ENCODE results near the gene TRMT61A. TPM values are rescaled to one million over a fixed set of nuclear protein-coding genes. Genes with fewer than 3 reads are reported as not detected.
"Not testable (repeated sequence)": the region's sequence is repeated elsewhere in the genome, so short reads cannot be mapped to it uniquely, and the experiment has no call there.

TRMT61A gene
- total RNA-seq, 1 donor from 2014 or later: 17.1 TPM

DNA sequence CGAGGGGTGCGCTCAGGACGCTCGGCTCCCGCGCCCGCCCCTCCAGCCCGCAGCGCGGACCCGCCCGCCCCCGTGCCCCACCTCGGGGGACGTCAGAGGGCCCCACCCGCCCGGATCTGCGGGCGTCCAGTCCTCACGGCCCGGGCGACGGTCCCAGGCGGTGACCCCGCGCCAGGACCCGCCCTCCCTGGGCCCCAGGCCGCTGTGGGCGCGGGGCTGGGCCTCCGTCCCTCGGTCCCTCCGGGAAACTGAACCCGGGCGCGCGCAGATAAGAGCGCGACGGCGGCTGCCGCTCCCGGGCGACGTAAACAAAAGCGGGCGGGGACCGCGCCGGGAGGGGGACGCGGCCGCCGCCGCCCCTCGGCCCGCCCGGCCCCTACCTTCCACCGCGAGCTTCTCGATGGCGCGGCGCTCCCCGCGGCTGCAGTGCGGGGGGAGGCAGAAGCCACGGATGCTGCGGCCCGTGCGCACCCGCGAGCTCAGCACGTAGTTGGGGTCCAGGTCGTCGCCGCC, 7.5 kb upstream of the TRMT61A start:
- Histone ChIP-seq H3K4me3 (ENCODE audit: low read depth, low read length) (peak overlapping the region; percentile 59), H3K27me3 (ENCODE audit: control insufficient read depth, insufficient read depth, low read length) (peaks cover 12% of the 10 kb centered on the region), H3K36me3 (ENCODE audit: control insufficient read depth, insufficient read depth, low read length) (no peaks in the 10 kb centered on the region)
- TF ChIP-seq CTCF (IDR thresholded peaks at IDR 0.05; ENCODE audit: insufficient read depth, low read length, poor library complexity, severe bottlenecking): no peak
- no peak for DNase-seq (ENCODE audit: low read depth)

DNA sequence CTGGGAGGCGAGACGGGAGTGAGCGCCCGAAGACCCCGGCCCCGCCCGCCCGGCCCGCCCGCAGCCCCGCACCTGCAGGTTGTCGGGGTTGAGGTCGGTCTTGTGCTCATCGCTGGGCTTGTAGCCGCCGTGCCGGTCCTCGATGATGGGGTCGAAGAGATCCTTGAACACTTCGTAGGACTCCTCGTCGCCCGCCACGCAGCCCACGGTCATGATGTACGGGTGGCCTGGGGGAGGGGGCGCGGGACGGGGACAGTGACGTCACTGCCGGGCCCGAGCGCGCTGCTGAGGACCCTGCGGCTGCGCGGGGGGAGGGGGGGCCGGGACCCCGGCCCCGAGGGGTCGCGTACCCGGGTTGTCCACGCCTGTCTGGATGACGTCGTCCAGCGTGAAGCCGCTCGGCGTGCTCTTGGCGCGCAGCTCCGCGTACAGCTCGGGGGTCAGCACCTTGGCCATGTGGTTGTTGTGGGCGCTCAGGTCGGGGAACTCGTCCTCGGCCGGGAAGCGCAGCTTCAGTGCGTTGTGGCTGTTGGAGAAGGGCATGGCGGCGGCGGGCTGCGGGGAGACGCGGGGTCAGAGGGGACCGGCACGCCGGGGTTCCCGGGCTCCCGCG, 6.9 kb upstream of the TRMT61A start:
- TF ChIP-seq CTCF (IDR thresholded peaks at IDR 0.05; ENCODE audit: insufficient read depth, low read length, poor library complexity, severe bottlenecking): no peak
- Histone ChIP-seq H3K27me3 (ENCODE audit: control insufficient read depth, insufficient read depth, low read length) (peaks cover 12% of the 10 kb centered on the region), H3K36me3 (ENCODE audit: control insufficient read depth, insufficient read depth, low read length) (no peaks in the 10 kb centered on the region), H3K4me3 (ENCODE audit: low read depth, low read length) (peak overlapping the region; percentile 59)
- DNase-seq (ENCODE audit: low read depth): no peak

DNA sequence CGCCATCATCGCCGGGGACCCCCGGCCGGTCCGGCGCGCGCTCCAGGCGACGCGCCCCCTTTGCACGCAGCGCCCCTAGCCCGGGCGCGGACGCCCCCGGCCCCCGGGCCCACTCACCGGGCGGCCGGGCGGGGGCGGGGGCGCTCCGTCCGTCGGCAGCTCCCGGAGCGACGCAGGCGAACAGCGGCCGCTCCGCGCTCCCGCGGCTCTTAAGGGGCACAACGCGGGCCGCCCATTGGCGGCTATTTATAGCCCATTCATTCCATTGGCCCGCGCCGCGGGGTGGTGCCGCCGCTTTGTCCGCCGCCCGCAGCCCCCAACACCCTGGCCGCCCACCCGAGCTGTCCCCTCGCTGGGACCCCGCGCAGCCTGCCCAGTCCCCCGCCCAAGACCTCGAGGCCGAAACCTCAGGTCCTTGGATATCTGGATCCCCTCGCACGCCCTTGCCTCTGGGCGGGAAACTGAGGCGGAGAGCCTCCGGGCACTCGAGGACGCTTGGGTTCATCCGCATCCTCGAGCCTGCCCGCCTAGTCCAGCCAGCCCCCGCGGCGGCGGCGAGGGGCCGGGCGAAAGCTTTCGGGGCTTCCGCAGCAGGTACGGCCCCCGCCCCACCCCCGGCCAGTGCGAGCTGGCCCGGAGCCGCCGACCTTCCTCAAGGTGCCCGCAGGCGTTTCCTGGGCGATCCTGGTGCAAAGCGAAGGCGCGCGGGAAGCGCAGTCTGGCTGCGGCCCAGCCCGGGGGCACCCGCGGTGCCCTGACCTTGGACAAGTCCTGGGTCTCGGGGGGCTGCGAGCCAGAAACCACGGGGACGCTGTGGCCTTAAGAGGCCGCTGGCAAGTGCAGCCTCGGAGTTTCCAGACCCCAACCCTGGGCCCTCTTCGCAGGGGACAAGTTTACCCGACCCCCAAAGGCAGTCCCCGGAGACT, 6.1 kb upstream of the TRMT61A start, which contains the start of gene CKB:
CKB (minus strand) TSS at position 182 of the 926 bp plus-strand sequence. CDS start 337 bp downstream, outside the sequence.
- Histone ChIP-seq H3K36me3 (ENCODE audit: control insufficient read depth, insufficient read depth, low read length) (no peaks in the 10 kb centered on the region), H3K27me3 (ENCODE audit: control insufficient read depth, insufficient read depth, low read length) (peaks cover 12% of the 10 kb centered on the region), H3K4me3 (ENCODE audit: low read depth, low read length) (peak within 1 kb of the TSS; percentile 59)
- TF ChIP-seq CTCF (IDR thresholded peaks at IDR 0.05; ENCODE audit: insufficient read depth, low read length, poor library complexity, severe bottlenecking): no peak
- DNase-seq (ENCODE audit: low read depth): no peak

GRCh38 chr14:103523575-103523954, 5.4 kb upstream of the TRMT61A start:
- no peaks in the 10 kb centered on the region for H3K36me3 ChIP-seq (ENCODE audit: control insufficient read depth, insufficient read depth, low read length)
- H3K27me3 ChIP-seq (ENCODE audit: control insufficient read depth, insufficient read depth, low read length): peaks cover 12% of the 10 kb centered on the region
- no peak for TF ChIP-seq CTCF (IDR thresholded peaks at IDR 0.05; ENCODE audit: insufficient read depth, low read length, poor library complexity, severe bottlenecking)
- H3K4me3 ChIP-seq (ENCODE audit: low read depth, low read length): no peak overlapping the region
- no peak for DNase-seq (ENCODE audit: low read depth)

- H3K36me3 ChIP-seq (ENCODE audit: control insufficient read depth, insufficient read depth, low read length): no peaks in the 10 kb centered on the region
- no peak for DNase-seq (ENCODE audit: low read depth)
- H3K4me3 ChIP-seq (ENCODE audit: low read depth, low read length): no peak overlapping the region
- TF ChIP-seq CTCF (IDR thresholded peaks at IDR 0.05; ENCODE audit: insufficient read depth, low read length, poor library complexity, severe bottlenecking): no peak
- H3K27me3 ChIP-seq (ENCODE audit: control insufficient read depth, insufficient read depth, low read length): peaks cover 12% of the 10 kb centered on the region
These were observed 4.7 kb upstream of the TRMT61A start for GRCh38 chr14:103524002-103524935.

DNA sequence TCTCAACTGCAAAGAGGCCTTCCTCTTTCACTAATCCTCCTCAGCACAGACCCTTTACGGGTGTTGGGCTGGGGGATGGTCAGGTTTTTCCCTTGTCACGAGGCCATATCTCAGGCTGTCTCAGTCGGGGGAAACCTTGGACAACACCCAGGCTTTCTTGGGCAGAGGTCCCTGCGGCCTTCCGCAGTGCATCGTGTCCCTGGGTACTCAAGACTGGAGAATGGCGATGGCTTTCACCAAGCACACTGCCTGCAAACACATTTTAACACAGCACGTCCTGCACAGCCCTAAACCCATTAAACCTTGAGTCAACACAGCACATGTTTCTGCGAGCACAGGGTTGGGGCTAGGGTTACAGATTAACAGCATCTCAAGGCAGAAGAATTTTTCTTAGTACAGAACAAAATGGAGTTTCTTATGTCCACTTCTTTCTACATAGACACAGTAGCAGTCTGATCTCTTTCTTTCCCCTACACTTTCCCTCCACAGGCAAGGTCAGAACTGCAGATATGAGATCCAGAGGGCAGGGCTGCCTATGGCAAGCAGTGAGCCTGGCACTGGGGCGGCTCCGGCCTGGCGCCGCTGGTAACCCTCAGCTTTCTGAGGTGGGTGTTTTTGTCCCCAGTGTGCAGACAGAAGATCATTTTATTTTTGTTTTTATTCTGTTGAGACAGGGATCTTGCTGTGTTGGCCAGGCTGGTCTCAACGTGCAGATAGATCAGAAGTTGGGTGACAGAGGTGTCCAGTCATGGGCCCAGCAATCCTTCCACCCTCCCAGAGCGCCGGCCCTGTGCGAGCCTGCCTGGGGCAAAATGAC, 3.4 kb upstream of the TRMT61A start:
- not testable (repeated sequence) for H3K4me3 ChIP-seq (ENCODE audit: low read depth, low read length); H3K36me3 ChIP-seq (ENCODE audit: control insufficient read depth, insufficient read depth, low read length); DNase-seq (ENCODE audit: low read depth)
- H3K27me3 ChIP-seq (ENCODE audit: control insufficient read depth, insufficient read depth, low read length): peaks cover 12% of the 10 kb centered on the region
